Measurements from ENCODE around the gene TRMT1. TPM values are rescaled to one million over a fixed set of nuclear protein-coding genes. Genes with fewer than 3 reads are reported as not detected.
"Not testable (repeated sequence)": the region's sequence is repeated elsewhere in the genome, so short reads cannot be mapped to it uniquely, and the experiment has no call there.

The TRMT1 gene
- polyA plus RNA-seq (2013, experiment 1 of 2) = 20.0 TPM
- polyA plus RNA-seq (2013, experiment 2 of 2) = 16.9 TPM

DNA sequence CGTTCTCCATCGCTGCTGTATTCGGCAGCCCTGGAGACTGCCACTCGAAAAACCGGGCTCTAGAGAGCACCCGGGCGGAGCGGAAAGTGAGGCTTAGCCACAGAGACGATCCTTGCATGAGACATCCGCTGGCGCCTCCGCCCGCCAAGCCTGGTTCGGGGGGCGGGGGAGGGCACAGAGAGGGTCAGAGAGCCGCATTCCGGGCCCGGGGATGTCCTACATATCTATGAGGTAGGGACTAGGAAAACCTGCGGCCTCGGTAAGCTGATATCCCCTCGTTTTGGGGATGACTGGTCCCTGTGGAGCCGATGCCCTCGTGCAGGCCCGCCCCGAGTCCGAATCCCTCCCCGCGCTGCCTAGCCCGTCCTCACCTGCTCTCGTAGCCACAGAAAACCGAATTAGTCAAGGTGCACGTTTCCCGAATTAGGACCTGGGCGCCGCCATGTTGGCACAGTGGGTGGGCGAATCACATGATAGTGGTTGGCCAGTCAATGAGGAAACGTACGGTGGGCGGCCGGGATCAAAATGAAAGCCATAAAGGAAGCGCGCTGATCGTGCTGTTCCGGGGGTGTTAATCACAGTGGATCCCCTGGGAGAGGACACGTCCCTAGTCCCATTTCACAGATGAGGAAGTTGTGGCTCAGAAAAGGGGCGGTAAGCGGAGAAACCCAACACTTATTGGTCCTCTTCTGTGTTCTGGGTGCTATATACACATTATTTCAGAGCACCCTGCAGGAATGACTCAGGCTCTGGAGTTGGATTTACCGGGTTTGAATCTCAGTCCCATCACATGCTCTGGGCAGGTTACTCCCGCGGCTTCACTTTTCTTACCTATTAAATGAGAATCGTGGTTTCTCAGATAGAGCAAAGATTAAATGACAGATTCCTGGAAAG is at the start of gene TRMT1:
Gene TRMT1 (minus strand): TSS at position 459 of the 894 bp plus-strand sequence. CDS start 341 bp downstream, at position 118.
- H4K8ac ChIP-seq (ENCODE audit: low read length) = peak within 1 kb of the TSS; percentile 86

DNA sequence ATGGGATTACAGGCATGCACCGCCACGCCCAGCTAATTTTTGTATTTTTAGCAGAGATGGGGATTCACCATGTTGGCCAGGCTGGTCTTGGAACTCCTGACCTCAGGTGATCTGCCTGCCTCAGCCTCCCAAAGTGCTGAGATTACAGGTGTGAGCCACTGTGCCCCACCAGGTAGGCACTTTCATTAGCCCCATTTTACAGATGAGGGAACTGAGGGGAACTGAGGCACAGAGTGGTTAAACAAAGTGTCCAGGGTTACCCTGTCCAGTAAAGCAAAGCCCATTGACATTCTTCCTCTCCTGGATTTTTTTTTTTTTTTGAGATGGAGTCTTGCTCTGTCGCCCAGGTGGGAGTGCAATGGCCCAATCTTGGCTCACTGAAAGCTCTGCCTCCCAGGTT is 49.6 kb upstream of the TRMT1 start:
- Histone ChIP-seq H2BK12ac (ENCODE audit: low read length in 2 of 2) (peak overlapping the region in 1 of 2 experiments; percentile 49), H3K4me1 (ENCODE audit: control insufficient read depth, insufficient read depth, low read depth, low read length) (peaks cover 39% of the 10 kb centered on the region), H2AK5ac (ENCODE audit: low read length, severe bottlenecking) (peak overlapping the region; percentile 11), H3K4ac (ENCODE audit: low read depth in 1 of 2, low read length in 2 of 2) (peak overlapping the region in 1 of 2 experiments; percentile 13)
- H2AFZ ChIP-seq (ENCODE audit: low read depth, low read length); H2BK15ac ChIP-seq (ENCODE audit: low read depth, poor library complexity, severe bottlenecking); H3K23ac ChIP-seq (ENCODE audit: low read length in 2 of 2); H4K8ac ChIP-seq (ENCODE audit: low read length); H3K9me3 ChIP-seq (ENCODE audit: control insufficient read depth, low read length); H3K14ac ChIP-seq (ENCODE audit: low read length in 2 of 2); H3K27ac ChIP-seq (ENCODE audit: low read length, poor library complexity, severe bottlenecking); H3K27me3 ChIP-seq (ENCODE audit: control insufficient read depth in 1 of 2, insufficient read depth in 1 of 2, low read length in 2 of 2); H2BK120ac ChIP-seq (ENCODE audit: low read depth, low read length); H3K18ac ChIP-seq (ENCODE audit: low read depth in 1 of 2, low read length in 2 of 2); H3K36me3 ChIP-seq (ENCODE audit: control insufficient read depth in 1 of 2, insufficient read depth in 2 of 2, low read depth in 1 of 2, low read length in 2 of 2); DNase-seq; H3K79me1 ChIP-seq (replicated peaks; ENCODE audit: low read length, poor library complexity, severe bottlenecking); H3K4me2 ChIP-seq (ENCODE audit: low read length, poor library complexity, severe bottlenecking); H2BK5ac ChIP-seq (ENCODE audit: low read depth, low read length, poor library complexity, severe bottlenecking); H4K91ac ChIP-seq (ENCODE audit: low read length); H3K9ac ChIP-seq (ENCODE audit: low read length); H3K4me3 ChIP-seq (ENCODE audit: insufficient read depth in 1 of 2, low read depth in 1 of 2, low read length in 2 of 2): not testable (repeated sequence)
- WGBS = 100% methylated on average over 3 of the region's 3 CpGs

More for the DNA sequence above, at the start of gene TRMT1:
- under 1% methylated on average over 51 of the region's 51 CpGs for WGBS
- Histone ChIP-seq H3K27ac (ENCODE audit: low read length, poor library complexity, severe bottlenecking) (peak within 1 kb of the TSS; percentile 70), H3K14ac (ENCODE audit: low read length in 2 of 2) (no peak within 1 kb of the TSS), H2BK5ac (ENCODE audit: low read depth, low read length, poor library complexity, severe bottlenecking) (no peak within 1 kb of the TSS), H3K18ac (ENCODE audit: low read depth in 1 of 2, low read length in 2 of 2) (peak within 1 kb of the TSS; percentile 44 to 57), H2AFZ (ENCODE audit: low read depth, low read length) (peak within 1 kb of the TSS; percentile 79), H2BK15ac (ENCODE audit: low read depth, poor library complexity, severe bottlenecking) (no peak within 1 kb of the TSS), H3K23ac (ENCODE audit: low read length in 2 of 2) (peak within 1 kb of the TSS in 1 of 2 experiments; percentile 77), H3K9ac (ENCODE audit: low read length) (peak within 1 kb of the TSS; percentile 98), H3K79me1 (replicated peaks; ENCODE audit: low read length, poor library complexity, severe bottlenecking) (peaks cover 20% of the 10 kb centered on the region), H3K4me3 (ENCODE audit: insufficient read depth in 1 of 2, low read depth in 1 of 2, low read length in 2 of 2) (peak within 1 kb of the TSS; percentile 80 to 97), H3K4me1 (ENCODE audit: control insufficient read depth, insufficient read depth, low read depth, low read length) (peaks cover 38% of the 10 kb centered on the region), H3K27me3 (ENCODE audit: control insufficient read depth in 1 of 2, insufficient read depth in 1 of 2, low read length in 2 of 2) (no peaks in the 10 kb centered on the region), H3K4ac (ENCODE audit: low read depth in 1 of 2, low read length in 2 of 2) (peak within 1 kb of the TSS; percentile 57 to 88), H3K9me3 (ENCODE audit: control insufficient read depth, low read length) (no peaks in the 10 kb centered on the region), H2BK12ac (ENCODE audit: low read length in 2 of 2) (no peak within 1 kb of the TSS), H2AK5ac (ENCODE audit: low read length, severe bottlenecking) (no peak within 1 kb of the TSS), H4K91ac (ENCODE audit: low read length) (peak within 1 kb of the TSS; percentile 92), H3K36me3 (ENCODE audit: control insufficient read depth in 1 of 2, insufficient read depth in 2 of 2, low read depth in 1 of 2, low read length in 2 of 2) (peaks cover 26 to 36% of the 10 kb centered on the region in 2 experiments), H2BK120ac (ENCODE audit: low read depth, low read length) (no peak within 1 kb of the TSS), H3K4me2 (ENCODE audit: low read length, poor library complexity, severe bottlenecking) (peak within 1 kb of the TSS; percentile 93)
- peak; percentile 95 for DNase-seq

DNA sequence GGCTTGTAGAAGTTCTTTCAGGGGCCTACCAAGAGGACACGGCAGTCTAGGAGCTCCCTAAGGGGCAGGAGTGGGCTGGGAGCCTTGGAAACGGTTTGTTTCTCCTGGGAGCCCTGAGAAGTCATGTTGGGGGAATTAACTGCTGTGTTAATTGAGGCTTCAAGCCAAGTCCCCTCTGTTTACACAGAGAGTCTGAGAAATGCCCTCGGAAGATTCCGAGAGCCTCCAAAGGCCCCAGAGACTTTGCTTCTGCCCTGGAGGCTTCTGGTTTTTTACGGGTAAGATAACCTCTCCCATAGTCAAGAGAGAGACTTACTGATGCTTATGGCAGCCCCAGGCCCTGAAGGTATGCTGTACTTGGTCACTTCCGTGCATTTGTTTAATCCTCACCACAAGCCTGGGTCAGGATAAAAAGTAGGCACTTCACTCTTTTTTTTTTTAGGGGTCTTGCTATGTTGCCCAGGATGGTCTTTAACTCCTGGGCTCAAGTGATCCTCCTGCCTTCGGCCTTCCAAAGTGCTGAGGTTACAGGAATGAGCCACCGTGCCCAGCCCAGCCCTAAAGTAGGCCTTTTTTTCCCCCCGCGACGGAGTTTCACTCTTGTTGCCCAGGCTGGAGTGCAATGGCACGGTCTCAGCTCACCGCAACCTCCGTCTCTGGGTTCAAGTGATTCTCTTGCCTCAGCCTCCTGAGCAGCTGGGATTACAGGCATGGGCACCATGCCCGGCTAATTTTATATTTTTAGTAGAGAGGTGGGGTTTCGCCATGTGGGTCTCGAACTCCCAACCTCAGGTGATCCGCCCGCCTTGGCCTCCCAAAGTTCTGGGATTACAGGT is 48.8 kb upstream of the TRMT1 start:
- peak overlapping the region; percentile 93 for H2AK5ac ChIP-seq (ENCODE audit: low read length, severe bottlenecking)
- H2BK120ac ChIP-seq (ENCODE audit: low read depth, low read length) = peak overlapping the region; percentile 100
- peak overlapping the region; percentile 96 to 97 for H3K18ac ChIP-seq (ENCODE audit: low read depth in 1 of 2, low read length in 2 of 2)
- peak overlapping the region; percentile 83 for H2BK5ac ChIP-seq (ENCODE audit: low read depth, low read length, poor library complexity, severe bottlenecking)
- H2BK12ac ChIP-seq (ENCODE audit: low read length in 2 of 2) = peak overlapping the region; percentile 98
- H3K9ac ChIP-seq (ENCODE audit: low read length) = peak overlapping the region; percentile 88
- peak overlapping the region; percentile 70 for H2BK15ac ChIP-seq (ENCODE audit: low read depth, poor library complexity, severe bottlenecking)
- DNase-seq = peak; percentile 89
- WGBS = 66% methylated on average over 19 of the region's 19 CpGs
- peak overlapping the region; percentile 100 for H4K91ac ChIP-seq (ENCODE audit: low read length)
- no peak overlapping the region for H2AFZ ChIP-seq (ENCODE audit: low read depth, low read length)
- no peak overlapping the region for H3K4me3 ChIP-seq (ENCODE audit: insufficient read depth in 1 of 2, low read depth in 1 of 2, low read length in 2 of 2)
- peaks cover 2% of the 10 kb centered on the region for H3K79me1 ChIP-seq (replicated peaks; ENCODE audit: low read length, poor library complexity, severe bottlenecking)
- peak overlapping the region in 1 of 2 experiments; percentile 77 for H3K14ac ChIP-seq (ENCODE audit: low read length in 2 of 2)
- H3K4me1 ChIP-seq (ENCODE audit: control insufficient read depth, insufficient read depth, low read depth, low read length) = peaks cover 37% of the 10 kb centered on the region
- H4K8ac ChIP-seq (ENCODE audit: low read length) = peak overlapping the region; percentile 99
- no peak overlapping the region for H3K4me2 ChIP-seq (ENCODE audit: low read length, poor library complexity, severe bottlenecking)
- no peaks in the 10 kb centered on the region for H3K36me3 ChIP-seq (ENCODE audit: control insufficient read depth in 1 of 2, insufficient read depth in 2 of 2, low read depth in 1 of 2, low read length in 2 of 2)
- peak overlapping the region; percentile 98 for H3K27ac ChIP-seq (ENCODE audit: low read length, poor library complexity, severe bottlenecking)
- H3K9me3 ChIP-seq (ENCODE audit: control insufficient read depth, low read length) = no peaks in the 10 kb centered on the region
- peak overlapping the region in 1 of 2 experiments; percentile 34 for H3K23ac ChIP-seq (ENCODE audit: low read length in 2 of 2)
- H3K27me3 ChIP-seq (ENCODE audit: control insufficient read depth in 1 of 2, insufficient read depth in 1 of 2, low read length in 2 of 2) = no peaks in the 10 kb centered on the region
- peak overlapping the region; percentile 97 to 100 for H3K4ac ChIP-seq (ENCODE audit: low read depth in 1 of 2, low read length in 2 of 2)
